ENCODE measurements around the gene ENG.
A peak's percentile ranks its signal among the peaks of the same experiment; 100 is the strongest.

Gene ENG

GRCh38 chr9:127848756-127849504 is 5.5 kb downstream of the ENG start:
- no peak for TF ChIP-seq ZNF8 (CRISPR knock-in tag; IDR thresholded peaks at IDR 0.05)
- TF ChIP-seq ZNF70 (CRISPR knock-in tag; IDR thresholded peaks at IDR 0.05): no peak
- TF ChIP-seq SNAI2 (CRISPR knock-in tag; IDR thresholded peaks at IDR 0.05): no peak
- TF ChIP-seq BACH2 (CRISPR knock-in tag; IDR thresholded peaks at IDR 0.05; ENCODE audit: borderline replicate concordance): no peak
- no peak for TF ChIP-seq TSHZ2 (CRISPR knock-in tag; IDR thresholded peaks at IDR 0.05)
- TF ChIP-seq ARNTL (CRISPR knock-in tag; IDR thresholded peaks at IDR 0.05; ENCODE audit: borderline replicate concordance, low read depth): no peak
- no peak for TF ChIP-seq ZFP3 (CRISPR knock-in tag; IDR thresholded peaks at IDR 0.05)
- TF ChIP-seq CSDC2 (CRISPR knock-in tag; IDR thresholded peaks at IDR 0.05): no peak
- TF ChIP-seq POU6F1 (CRISPR knock-in tag; IDR thresholded peaks at IDR 0.05; ENCODE audit: borderline replicate concordance, low read depth): no peak
- TF ChIP-seq PPARA (CRISPR knock-in tag; IDR thresholded peaks at IDR 0.05; ENCODE audit: borderline replicate concordance): no peak
- no peak for TF ChIP-seq ESRRG (CRISPR knock-in tag; IDR thresholded peaks at IDR 0.05)
- no peak for TF ChIP-seq CREB5 (CRISPR knock-in tag; IDR thresholded peaks at IDR 0.05; ENCODE audit: low read depth)
- no peak for TF ChIP-seq OSR1 (CRISPR knock-in tag; IDR thresholded peaks at IDR 0.05)
- TF ChIP-seq ZFP30 (CRISPR knock-in tag; IDR thresholded peaks at IDR 0.05): no peak
- no peak for TF ChIP-seq ZNF565 (CRISPR knock-in tag; conservative IDR thresholded peaks at IDR 0.05; ENCODE audit: low read depth)
- TF ChIP-seq GLIS3 (CRISPR knock-in tag; IDR thresholded peaks at IDR 0.05): no peak
- no peak for TF ChIP-seq TCF4 (CRISPR knock-in tag; IDR thresholded peaks at IDR 0.05; ENCODE audit: borderline replicate concordance)
- ATAC-seq: no peak

GRCh38 chr9:127847833-127848755 is 6.4 kb downstream of the ENG start:
- TF ChIP-seq ZFP3 (CRISPR knock-in tag; IDR thresholded peaks at IDR 0.05) (peak; percentile 98), ESRRG (CRISPR knock-in tag; IDR thresholded peaks at IDR 0.05) (no peak), RARB (CRISPR knock-in tag; IDR thresholded peaks at IDR 0.05) (no peak)
- TF ChIP-seq, protein P1, sequence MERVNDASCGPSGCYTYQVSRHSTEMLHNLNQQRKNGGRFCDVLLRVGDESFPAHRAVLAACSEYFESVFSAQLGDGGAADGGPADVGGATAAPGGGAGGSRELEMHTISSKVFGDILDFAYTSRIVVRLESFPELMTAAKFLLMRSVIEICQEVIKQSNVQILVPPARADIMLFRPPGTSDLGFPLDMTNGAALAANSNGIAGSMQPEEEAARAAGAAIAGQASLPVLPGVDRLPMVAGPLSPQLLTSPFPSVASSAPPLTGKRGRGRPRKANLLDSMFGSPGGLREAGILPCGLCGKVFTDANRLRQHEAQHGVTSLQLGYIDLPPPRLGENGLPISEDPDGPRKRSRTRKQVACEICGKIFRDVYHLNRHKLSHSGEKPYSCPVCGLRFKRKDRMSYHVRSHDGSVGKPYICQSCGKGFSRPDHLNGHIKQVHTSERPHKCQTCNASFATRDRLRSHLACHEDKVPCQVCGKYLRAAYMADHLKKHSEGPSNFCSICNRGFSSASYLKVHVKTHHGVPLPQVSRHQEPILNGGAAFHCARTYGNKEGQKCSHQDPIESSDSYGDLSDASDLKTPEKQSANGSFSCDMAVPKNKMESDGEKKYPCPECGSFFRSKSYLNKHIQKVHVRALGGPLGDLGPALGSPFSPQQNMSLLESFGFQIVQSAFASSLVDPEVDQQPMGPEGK (CRISPR knock-in tag; IDR thresholded peaks at IDR 0.05; ENCODE audit: borderline replicate concordance): no peak

DNA sequence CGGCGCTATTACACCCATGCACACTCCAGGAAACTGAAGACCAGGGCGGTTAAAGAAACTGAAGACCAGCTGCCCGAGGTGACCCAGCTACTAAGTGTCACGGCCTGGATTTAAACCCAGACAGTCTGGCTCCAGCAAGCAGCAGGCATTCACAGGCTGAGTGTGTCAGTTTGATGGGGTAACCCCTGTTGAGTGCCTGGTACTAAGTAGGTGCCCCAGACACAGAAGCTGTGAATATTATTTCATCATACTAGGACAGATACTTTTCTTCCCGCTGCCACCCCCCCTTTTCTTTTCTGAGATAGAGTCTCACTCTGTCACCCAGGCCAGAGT is 7.3 kb downstream of the ENG start:
- ATAC-seq: peak; percentile 37; the same call in 2 of the 3 replicates
- no peak for TF ChIP-seq POU6F1 (CRISPR knock-in tag; IDR thresholded peaks at IDR 0.05; ENCODE audit: borderline replicate concordance, low read depth)
- TF ChIP-seq SNAI2 (CRISPR knock-in tag; IDR thresholded peaks at IDR 0.05): no peak
- TF ChIP-seq CREB5 (CRISPR knock-in tag; IDR thresholded peaks at IDR 0.05; ENCODE audit: low read depth): no peak
- no peak for TF ChIP-seq GLIS3 (CRISPR knock-in tag; IDR thresholded peaks at IDR 0.05)
- TF ChIP-seq ESRRG (CRISPR knock-in tag; IDR thresholded peaks at IDR 0.05): no peak
- TF ChIP-seq RARB (CRISPR knock-in tag; IDR thresholded peaks at IDR 0.05): no peak
- TF ChIP-seq OSR1 (CRISPR knock-in tag; IDR thresholded peaks at IDR 0.05): no peak
- TF ChIP-seq CSRNP3 (CRISPR knock-in tag; IDR thresholded peaks at IDR 0.05): no peak
- no peak for TF ChIP-seq ZFP30 (CRISPR knock-in tag; IDR thresholded peaks at IDR 0.05)
- no peak for TF ChIP-seq ISL1 (CRISPR knock-in tag; IDR thresholded peaks at IDR 0.05)

More at GRCh38 chr9:127847833-127848755, 6.4 kb downstream of the ENG start:
- ATAC-seq: no peak

Data from SK-N-SH treated with all-trans-retinoic acid at 6 μM for 48 hours (cell line).